Activated CD8-positive, alpha-beta memory T cell treated with anti-CD3 and anti-CD28 coated beads, Interleukin-2, amount 50 U/mL, for 48 hours (primary cell): ENCODE measurements around the gene PDIA5.
"Not testable (repeated sequence)": the region's sequence is repeated elsewhere in the genome, so short reads cannot be mapped to it uniquely, and the experiment has no call there.

Experiments
- DNase-seq: peaks from one replicate; pipeline ENCODE4 v3.0.0-alpha.2; 2020

PDIA5 gene

DNA sequence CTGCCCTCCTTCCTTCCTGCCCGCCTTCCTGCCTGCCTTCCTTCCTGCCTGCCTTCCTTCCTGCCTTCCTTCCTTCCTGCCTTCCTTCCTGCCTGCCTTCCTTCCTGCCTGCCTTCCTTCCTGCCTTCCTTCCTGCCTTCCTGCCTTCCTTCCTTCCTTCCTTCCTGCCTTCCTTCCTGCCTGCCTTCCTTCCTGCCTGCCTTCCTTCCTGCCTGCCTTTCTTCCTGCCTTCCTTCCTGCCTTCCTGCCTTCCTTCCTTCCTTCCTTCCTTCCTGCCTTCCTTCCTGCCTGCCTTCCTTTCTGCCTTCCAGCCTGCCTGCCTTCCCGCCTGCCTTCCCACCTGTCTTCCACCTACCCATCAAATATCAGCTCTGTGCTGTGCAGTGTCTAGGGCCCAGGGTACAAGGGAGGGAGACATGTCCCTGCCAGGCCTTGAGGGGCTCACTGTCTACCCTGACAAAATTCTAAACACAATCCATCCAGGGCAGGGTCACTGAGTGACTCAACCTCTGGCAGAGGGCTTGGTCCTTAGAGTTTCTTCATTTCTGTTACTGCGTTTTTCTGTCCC, 85.1 kb downstream of the PDIA5 start:
- DNase-seq: not testable (repeated sequence)

DNA sequence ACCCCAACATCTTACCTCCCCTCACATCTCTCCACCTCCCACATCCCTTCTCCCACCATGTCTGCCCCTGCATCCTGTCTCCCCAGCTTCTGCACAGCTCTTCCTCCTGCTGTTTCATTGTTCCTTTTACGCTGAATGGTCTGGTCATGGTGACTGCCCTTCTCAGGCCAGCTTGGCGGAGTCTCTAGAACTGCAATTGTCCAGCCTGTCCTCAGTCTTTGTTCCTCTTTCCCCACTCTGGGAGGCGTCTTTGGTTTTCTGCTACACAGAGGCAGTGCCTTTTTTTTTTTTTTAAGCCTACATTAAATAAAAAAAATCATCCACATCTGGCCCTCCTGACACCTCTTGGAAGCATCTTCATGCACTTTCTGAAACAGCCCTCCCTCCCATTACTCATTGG, 85.9 kb downstream of the PDIA5 start:
- DNase-seq: peak; percentile 7

DNA sequence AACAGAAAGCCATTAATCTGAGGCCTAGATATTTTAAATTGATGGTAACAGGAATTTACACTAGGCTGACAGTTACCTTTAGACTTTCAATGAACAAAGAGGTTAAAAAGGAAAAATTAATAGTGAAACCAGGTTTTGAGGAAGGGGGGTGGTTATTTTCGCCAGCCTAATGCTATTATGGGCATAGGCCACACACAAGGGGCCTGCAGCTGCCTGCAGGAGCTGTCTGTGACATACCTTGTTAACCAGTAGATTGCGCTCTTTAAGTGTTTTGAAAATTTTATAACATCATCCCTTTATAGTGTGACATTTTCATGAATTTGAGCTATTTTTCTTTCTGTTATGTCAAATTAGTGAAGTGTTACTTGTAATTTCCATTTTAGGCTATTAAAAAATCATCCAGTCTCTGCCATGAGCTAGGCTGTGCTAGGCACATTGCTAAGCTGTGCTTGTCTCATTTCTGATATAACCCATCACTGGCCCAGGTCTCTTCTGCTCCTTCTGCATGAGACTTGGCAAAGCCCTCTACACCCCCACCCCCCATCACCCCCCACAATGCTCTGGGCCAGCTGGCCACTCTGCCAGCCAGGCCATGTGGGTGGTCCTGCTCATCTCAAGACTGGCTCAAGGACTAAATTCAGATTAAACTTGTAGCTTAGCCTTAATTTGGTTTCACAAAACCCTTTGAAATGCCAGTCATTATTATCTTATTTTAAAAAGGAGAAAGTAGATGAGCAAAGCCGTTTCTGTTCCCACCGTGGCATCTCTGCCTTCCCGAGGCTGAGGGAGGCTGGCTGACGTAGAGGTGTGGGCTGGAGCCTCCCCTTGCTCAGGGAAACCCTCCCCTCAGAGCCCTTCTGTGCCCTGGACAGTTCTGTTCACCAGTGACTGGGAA, 86.5 kb downstream of the PDIA5 start:
- DNase-seq: peak; percentile 8

DNA sequence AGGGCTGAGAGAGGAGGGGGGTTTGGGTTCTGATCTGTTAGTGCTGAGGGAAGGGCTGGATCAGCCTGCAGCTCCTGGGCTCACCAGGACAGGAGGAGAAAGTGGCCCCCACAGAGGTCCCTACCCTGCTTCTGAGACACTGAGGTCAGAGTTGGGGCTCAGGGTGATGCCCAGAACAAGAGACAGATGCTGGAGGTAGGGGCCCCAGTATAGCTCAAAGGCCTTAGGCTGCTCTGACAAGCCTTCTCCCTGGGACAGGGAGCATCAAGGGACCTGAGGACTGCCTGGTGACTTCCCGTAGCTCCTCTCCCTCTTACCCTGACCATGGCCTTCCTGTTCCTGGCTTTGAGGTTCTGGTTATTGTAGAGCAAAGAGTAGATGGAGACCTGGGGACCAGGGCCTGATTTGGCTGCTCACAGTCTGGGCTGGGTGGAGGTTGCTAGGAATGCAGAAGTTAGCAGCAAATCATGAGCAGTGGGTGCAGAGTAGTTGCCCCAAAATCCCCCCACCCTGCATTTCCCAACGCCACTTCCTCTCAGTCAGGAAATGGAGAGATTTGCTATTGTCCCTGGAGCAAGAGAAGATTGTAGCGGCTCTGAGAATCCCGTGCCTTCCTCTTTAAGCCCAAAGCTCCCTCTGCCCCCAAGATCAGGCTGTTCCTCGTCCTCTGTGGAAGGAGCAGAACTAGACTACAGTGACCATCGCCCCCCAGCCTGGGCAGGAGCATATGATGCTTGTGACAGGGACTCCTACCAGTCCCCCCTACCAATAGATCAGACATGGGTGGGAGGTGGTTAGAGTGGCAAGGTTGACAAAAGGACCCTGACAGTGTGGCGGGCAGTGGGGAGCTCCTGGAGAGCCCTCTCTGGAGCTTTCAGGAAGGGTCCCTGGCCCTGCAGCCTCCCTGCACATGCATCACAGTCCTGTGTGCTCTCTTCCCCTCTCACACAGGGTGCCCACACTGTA, 87.5 kb downstream of the PDIA5 start:
- DNase-seq: peak; percentile 46

DNA sequence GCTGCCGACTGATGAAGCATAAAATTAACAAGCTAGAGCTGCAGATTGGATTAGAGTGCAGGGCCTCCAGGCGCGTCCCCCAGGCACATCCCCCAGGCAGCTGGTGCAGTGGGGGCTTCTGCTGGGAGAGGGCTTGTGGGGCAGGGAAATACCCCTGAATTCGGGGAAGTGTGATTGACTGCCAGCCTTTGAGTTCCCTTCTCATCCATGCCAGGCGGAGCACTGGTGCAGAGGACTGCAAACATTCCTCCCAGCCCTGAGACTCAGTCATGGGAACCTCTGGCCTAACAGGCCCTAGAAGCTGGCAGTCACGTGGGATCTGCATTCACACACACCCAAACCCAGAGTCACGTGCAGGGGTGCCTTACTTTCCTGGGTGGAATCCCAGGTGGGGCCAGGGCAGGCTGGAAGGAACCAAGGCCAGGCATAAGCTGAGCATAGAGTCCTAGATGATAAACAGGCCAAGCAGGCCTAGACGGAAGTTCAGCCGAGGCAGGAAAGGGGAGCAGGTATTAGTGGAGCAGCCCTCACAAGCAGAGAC, 88.7 kb downstream of the PDIA5 start:
- no peak for DNase-seq

DNA sequence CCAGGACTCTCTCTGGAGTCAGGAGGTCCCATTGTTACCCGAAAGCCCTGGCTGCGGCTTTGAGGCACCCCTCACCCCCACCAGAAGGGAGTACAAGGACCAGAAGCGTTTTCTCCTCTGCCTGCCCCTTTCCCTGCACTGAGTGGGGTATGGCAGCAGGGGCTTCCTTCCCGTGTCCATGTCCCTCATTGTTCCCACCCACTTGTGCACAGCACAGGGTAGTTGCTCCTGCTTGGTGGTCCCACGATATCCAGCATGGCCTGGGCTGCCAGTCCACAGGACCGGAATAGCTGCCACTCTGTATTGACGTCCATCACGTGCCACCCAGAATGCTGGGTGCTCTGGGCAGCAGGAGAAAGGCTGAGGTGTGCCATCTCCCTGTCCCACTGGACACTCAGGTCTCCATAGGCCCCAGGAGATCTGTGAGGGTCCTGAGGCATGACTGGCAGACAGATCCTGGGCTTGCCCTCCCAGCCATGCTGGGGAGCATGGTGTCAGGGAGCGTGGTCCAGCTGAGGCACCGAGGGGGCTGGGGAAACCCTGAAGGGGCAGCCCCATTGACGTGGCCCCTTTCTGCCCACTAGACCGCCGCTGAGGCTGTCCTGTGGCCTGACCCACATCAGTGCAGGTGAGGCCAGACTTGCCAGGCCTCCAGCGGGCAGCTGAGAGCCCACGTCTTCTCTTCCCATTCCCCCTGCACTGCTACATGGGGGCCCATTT, 89.6 kb downstream of the PDIA5 start:
- no peak for DNase-seq

DNA sequence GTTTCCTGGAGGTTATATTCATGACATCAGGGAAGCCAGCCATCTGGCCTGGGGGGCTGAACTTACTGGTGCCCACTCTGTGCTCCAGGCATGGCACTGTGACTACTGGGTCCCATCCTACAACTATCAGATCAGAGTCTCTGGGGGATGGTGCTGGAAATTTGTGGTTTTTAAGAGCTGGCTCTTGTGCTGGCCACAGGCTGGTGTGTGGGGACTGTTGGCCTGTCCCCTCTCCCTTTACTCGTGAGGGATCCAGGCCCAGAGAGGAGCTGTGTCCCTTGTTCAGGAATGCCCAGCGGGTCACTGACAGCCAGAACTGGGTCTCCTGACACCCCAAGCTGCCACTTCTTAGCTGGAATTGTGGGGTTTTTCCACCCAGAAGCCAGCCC, 90.4 kb downstream of the PDIA5 start:
- no peak for DNase-seq

DNA sequence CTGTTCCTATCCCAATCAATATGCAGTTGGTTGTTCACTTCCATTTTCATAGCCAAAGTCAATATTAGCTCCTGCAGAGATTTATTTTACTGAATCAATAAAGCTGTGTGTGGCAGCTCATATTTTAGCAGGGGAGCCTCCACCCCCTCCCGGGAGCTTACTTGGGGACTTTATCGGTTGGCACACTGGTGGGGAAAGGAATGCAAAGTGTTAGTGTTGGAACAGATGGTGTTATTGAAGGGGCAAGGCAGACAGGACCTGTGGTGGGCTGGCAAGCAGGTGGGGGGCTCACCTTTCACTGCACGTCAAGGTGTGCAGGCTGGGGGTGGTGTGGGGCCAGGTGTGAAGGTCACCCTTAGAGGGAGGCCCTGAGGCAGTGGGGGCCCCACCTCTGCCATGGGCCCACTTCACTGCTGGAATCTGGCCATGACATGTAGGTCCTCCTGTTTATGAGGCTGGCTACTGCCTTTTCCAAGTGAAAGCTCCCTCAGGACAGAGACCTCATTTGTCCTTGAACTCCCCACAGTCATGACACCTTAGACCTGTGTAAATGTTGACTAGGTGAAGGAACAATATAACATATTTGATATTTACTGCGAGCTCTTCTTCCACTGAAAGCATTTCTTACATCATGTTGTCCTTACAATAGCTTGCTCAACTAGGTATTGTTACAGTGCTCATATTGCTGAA, 90.9 kb downstream of the PDIA5 start:
- no peak for DNase-seq

DNA sequence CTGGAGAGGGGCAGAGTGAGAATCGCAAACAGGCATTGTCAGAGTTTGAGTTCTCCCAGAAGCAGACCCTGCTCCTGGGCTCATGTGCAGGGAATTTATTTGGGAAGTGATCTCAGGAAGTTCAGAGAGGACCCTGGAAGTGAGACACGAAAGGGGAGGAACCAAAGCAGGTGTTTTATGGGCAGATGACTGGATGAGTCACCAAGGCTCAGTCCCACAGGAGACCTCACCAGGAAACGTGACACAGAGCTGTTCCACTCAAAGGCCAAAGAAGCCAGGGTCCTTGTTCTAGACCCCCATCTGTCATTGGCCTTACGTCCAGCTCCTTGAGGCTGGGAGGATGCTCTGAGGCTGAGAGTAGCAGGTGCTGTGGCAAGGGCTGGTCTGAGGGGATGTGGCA, 91.5 kb downstream of the PDIA5 start:
- no peak for DNase-seq

DNA sequence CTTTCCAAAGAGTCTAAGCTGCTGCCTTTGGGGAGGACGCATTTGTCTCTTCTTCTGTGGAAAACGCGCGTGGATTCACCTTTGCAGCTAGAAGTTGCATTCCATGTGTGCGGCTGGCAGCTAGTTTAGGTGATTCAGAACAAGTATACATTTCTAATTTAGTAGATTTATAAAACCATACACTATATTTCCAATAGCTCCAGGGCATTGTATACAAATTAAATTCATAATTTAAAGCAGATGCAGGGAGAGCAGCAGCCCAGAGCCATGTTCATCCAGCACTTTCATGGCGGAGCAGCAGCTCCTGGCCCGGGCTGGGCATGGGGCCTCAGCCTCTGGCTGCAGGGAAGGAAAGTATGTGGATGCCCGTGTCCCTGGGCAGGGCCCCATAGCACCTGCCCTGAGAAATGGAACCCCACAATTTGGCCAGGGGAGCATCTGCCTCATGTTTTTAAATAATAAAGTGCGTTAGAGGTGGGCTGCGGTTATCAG, 92.1 kb downstream of the PDIA5 start:
- DNase-seq: no peak

DNA sequence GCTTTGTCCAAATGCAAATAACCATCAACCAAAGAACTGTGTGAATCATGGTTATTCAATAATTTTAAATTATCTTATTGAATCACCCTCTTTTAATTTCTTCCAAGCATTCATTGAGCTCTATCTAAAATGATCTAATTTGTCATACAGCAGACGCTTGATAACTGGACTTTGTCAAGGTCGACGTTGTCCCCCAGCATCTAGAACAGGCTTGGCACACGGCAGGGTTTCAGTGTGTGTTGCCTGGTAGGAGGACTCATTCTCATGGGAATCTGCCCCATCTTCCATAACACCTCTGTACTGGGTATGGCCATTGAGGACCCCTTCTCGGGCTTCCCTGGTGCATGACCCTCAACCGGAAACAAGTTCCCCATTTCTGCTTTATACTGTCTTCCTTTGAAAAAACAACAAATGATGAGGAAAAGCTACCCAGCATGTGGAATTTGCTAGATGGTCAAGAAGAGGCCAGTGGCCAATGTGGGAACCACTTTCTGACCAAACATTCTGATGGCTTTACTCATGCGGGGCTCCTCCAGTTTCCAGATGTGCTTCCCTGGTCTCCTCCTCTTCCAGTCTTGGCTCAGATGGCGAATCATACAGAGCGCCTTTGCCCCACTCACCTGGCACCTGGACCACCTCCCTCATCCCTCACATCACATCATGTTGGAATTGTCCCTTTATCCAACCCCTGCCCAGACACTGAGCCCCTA, 93.3 kb downstream of the PDIA5 start:
- no peak for DNase-seq

DNA sequence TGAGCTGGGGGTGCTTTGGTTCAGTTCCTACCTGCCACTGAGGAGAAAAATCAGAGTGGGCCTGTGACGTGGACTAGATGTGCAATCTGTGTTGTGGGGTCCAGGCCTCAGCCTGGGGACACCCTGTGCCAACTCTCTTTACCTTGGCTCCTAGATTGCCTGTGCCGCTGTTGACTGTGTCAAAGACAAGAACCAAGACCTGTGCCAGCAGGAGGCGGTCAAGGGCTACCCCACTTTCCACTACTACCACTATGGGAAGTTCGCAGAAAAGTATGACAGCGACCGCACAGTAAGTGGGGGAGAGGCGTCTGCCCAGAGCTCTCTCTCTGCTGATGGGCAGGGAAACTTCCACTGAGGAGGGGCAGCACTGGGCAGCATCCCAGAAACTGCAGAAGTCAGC, 94.3 kb downstream of the PDIA5 start:
- no peak for DNase-seq

DNA sequence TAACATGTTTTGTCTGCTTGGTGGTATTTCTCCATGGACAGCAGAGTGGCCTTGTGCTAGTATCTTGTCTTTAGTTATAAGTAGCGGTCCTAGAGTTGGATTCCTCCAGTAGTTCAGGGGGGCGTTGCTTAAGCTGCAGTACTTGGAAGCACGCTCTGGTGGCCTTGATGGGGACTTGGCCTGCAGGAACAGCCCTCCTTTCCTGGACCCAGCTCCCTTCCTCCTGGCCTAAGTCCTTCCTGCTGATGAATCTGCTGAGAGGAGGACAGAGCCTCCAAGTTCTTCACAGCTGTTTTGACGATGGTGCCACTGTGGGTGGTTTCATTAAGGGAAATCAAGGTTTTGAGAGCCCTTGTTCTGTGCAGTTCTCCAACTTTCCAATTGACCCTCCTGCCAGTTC, 96.3 kb downstream of the PDIA5 start:
- DNase-seq: no peak

DNA sequence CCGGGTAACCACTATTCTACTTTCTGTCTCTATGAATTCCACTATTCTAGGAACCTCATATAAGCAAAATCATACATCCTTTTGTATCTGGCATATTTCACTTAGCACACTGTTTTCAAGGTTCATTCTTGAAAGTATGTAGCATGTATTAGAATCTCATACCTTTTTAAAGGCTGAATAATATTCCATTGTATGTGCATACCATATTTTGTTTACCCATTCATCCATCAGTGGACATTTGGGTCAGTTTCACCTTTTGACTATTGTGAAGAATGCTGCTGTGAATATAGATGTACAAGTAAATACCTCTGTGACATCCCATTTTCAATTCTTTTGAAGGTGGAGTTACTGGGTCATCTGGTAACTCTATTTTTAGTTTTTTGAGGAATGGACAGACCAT, 98.3 kb downstream of the PDIA5 start:
- no peak for DNase-seq

DNA sequence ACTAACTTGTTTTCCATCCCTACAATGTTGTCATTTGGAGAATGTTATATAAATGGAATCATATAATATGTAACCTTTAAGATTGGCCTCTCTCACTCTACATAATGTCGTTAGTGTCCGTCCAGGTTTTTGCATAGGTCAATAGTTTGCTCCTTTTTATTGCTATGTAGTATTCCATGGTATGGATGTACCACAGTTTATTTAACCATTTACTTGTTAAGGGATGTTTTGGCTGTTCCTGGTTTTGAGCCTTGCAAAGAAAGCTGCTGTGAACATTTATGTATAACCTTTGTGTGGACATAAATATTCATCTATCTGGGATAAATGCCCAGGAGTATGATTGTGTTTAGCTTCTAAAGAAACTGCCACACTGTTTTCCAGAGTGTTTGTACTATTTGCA, 100.9 kb downstream of the PDIA5 start:
- no peak for DNase-seq

DNA sequence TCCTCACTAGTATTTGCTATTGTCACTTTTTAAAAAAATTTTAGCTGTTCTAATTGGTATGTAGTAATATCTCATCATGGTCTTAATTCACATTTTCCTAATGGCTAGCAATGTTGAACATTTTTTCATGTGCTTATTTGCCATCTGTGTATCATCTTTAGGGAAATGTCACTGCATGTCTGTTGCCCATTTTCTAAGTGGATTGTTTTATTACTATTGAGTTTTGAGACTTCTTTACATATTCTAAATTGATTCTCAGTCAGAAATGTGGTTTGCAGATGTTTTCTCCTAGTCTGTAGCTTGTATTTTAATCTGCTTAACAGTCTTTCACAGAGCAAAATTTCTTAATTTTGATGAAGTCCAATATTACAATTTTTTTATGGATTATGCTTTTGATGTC, 101.3 kb downstream of the PDIA5 start:
- no peak for DNase-seq

DNA sequence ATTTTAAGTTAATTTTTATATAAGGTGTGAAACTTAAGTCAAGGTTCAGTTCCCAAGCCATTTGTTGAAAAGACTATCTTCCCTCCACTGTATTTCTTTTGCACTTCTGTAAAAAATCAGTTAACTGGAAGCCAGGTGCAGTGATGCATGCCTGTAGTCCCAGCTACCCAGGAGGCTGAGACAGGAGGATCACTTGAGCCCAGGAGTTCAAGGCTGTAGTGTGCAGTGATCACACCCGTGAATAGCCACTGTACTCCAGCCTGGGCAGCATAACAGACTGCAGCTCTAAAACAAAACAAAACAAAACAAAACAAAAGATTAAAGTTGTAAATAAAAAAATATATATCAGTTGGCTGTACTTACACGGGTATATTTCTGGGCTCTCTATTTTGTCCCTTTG, 101.8 kb downstream of the PDIA5 start:
- DNase-seq: no peak

DNA sequence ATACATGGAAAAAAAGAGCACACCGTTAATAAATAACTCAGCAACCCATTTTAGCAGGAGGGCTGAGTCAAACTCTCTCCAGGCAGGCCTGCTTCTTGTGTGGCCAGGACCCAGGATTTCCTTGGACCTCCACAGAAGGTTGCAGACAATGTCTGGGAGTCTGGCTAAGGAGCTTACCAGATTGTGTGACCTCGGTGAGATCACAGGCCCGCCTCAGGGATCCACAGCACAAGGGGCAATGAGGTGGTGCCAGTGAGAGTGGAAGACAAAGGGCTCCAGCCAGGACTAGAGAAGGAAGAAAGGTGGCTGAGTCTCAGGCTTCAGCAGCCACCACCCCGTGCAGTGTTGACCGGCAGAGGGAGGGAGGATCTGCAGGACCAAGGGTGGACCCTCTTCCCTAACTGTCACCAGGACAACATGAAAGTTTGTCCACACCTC, 102.7 kb downstream of the PDIA5 start:
- DNase-seq: no peak

DNA sequence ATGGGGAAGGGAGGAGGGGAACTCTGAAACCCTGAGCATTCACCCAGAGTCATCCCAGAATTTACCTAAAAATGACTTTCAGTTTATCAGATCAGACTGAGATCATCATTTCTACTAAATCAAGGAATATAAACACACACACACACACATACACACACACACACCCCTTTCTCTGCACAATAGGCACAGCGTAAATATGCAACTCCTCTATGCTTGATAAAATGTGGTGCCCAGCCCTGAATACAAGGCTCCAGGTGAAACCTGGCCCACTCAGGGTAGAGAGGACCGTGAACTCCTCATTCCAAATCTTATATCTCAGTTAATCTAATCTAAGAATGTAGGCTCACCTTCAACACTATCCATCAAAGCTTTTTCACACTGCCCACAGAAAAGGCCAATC, 103.1 kb downstream of the PDIA5 start:
- DNase-seq: no peak

DNA sequence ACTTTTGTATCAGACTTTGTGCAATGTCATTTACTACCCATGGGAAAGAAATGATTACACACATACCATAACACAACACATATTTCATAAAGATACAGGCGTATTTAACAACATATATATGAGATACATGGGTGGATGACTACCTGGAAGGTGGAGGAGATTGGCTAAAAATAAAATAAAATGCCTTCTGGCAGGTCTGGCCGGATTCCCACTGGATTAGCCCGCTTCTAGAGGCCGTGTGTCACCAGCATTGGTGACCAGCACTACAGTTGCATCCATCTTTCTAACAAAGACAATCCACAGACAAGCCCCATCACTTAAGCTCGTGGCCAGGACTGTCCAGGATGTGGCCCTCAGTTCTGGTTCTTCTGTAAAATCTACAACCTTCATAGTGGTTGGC, 114.0 kb downstream of the PDIA5 start:
- no peak for DNase-seq

DNA sequence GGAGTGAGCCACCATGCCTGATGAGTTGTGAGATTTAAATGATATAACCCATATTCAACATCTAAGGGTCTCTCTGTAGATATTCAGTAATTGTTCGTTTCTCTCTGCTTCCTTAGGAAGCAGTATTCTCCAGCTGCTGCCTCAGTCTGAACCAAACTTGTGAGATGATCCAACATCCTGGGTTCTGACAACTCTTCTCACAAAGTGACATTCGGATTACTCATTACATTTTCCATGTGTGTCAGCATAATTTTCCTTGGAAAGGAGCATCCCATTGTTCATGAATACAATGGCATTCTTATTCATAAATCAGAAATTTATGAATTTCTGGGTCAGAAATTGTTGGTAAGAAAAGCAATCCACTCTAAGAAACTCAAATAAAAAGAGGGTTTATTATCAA, 119.9 kb downstream of the PDIA5 start:
- no peak for DNase-seq
